D341Med (cell line): ENCODE results near the gene FN3K.

Experiments used
- DNase-seq: peaks from one replicate; pipeline ENCODE4 v3.0.0; 2012; ENCODE audit warnings: low spot score

The FN3K gene

DNA sequence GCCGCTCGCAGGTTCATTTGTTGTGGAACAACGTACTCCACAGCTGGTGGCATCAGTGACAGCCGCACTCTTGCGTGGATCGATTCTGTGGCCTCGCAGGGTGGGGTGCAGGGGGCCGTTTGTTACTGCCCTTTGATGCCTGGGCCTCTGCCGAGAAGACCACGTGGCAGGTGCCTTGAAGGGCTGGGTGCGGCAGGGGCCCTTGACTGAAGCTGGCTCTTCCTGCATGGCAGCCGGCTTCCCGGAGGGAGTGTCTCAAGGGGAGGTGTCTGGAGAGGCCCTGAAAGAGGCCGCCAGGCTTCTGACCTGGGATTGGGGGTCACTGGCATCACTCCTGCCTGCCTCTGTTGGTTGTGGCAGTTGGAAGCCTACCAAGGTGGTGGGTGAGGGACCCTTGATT, 60.2 kb downstream of the FN3K start:
- no peak for DNase-seq

- DNase-seq: no peak
Measured at GRCh38 chr17:82797061-82797460, 61.6 kb downstream of the FN3K start.

DNA sequence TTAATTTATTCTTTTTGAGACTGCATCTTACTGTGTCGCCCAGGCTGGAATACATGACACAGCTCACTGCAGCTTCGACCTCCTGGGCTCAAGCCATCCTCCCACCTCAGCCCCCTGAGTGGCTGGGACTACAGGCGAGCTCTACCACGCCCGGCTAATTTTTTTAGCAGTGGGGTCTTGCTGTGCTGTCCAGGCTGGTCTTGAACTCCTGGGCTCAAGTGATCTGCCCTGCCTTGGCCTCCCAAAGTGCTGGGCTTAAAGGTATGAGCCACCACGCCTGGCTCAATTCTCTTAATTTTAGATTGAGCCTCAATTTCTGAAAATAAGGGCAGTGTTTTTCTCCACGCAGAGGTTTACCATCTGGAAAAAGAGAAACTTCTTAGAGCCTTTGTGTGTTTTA, 63.3 kb downstream of the FN3K start:
- DNase-seq: no peak

DNA sequence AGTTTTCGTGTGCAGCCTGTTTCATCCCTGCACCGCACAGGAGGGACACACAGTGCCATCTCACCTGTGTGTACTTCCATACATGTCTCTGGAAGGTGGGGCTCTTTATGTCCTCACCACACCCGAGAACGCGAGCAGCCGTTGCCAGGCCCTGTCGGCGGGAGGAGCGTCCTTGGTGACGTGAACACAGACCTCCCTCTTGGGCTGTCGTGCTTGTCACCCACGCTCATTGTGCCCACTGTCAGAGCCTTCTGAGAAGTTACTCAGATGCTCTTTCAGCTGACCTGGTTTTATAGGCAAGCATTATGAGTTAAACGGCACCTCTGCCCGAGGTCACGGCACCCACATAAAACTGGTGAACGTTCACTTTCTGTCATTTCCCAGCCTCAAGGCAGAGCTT, 64.2 kb downstream of the FN3K start:
- no peak for DNase-seq
